HUDEP-2 (cell line): ENCODE data around the gene UBAP2.

Source experiments
- DNase-seq, 76 experiments: peaks; one replicate each; lab custom pipeline; 2025; ENCODE audit not compliant: unreplicated experiment in 76 of 76; lab: John Stamatoyannopoulos, UW

Gene UBAP2

DNA sequence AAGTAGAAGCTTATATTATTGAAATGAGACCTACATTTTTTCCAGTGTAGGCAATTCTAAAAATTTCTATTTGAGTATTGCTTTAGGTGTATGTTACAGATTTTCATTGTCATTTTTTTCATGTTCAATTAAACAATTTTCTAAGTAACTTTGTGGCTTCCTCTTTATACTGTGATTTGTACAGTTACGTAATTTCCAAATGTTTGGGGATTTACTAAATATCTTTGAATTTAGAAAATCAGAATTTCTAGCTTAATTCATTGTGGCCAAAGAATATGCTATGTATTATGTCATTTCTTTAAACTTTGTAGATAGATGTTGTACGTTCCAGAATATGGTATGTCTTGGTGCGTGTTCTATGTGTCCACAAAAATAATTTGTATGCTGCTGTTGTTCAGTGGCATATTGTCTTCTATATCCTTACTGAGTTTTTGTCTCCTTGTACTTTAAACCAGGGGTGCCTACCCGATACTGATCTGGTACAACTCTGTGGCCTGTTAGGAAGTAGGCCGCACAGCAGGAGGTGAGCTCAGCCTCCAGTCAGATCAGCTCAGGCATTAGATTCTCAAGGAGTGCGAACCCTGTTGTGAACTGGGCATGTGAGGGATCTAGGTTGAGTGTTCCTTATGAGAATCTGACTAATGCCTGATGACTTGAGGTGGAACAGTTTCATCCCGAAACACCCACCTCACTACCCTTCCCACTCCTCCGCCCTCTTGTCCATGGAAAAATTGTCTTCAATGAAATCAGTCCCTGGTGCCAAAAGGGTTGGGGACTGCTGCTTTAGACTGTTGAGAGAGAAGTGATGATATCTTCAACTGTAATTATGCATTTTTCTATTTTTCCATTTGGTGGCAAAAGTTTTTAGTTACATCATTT lies 168.2 kb downstream of the UBAP2 start:
- DNase-seq, result peak in 1 of 76 experiments; percentile 16

DNA sequence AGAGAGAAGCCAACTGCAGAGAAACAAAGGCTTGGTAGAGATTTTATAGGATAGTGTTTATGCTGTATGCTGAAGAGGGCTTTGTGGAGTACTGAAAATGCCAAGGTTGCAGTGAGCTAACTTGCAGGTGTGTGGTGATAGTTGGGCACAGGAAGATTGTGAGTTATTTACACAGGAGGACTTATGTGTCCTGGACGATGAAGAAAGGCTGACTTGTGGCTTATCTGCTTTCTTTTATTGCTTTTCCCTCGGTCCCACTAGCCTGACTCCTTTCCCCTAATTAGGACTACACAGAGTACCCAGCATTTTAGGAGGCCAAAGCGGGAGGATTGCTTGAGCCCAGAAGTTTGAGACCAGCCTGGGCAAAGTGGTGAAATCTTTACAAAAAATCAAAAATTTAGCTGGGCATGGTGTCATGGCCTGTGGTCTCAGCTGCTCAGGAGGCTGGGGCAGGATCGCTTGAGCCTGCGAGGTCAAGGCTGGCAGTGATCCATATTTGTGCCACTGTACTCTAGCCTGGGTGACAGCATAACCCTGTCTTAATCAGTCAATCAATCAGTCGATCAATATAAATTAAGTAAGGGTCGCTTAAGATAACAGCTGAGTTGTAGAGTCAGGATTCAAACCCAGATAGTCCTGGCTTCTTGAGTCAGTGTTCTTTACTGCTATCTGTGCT lies 169.9 kb downstream of the UBAP2 start:
- DNase-seq, result no peak

DNA sequence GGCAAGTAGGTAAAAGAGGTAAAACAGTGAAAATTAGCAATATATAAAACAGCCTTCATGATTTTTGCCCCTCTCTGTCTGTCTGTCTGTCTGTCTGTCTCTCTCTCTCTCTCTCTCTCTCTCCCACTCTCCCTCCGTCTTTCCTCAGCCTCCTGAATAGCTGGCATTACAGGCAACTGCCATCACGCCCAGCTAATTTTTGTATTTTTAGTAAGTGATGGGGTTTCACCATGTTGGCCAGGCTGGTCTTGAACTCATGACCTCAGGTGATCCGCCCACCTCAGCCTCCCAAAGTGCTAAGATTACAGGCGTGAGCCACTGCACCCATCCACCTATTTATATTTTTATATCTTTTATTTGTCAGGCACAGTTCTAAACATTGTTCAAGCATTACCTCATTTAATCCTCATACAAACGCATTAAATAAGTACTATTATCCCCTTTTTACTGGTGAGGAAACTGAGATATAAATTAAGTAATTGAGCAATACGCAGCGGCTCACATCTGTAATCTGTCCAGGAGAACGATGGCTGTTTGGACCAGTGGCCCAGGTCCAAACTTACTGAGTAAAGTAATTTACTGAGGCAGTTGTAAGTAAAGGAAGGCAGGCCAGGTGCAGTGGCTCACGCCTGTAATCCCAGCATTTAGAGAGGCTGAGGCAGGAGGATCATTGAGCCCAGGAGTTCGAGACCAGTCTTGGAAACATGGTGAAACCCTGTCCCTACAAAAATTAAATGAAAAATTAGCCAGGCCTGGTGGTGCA lies 170.8 kb downstream of the UBAP2 start:
- DNase-seq, result no peak
